H1 (cell line): ENCODE data around the gene ANGPTL2. TPM values are rescaled to one million over a fixed set of nuclear protein-coding genes. Genes with fewer than 3 reads are reported as not detected.

Source experiments
- CTCF ChIA-PET: fragments of 300-600 bp; sonication (Branson Sonifier 250); formaldehyde crosslinking; loops from one replicate; lab custom pipeline; 2021; ENCODE audit not compliant: partially characterized antibody; lab: Charles Lee
- POLR2A ChIA-PET: fragments of 300-600 bp; sonication (Branson Sonifier 250); formaldehyde crosslinking; loops from one replicate; lab custom pipeline; 2021; ENCODE audit warnings: inconsistent platforms; ENCODE audit not compliant: partially characterized antibody; lab: Charles Lee
- DNase-seq, 2 experiments: peaks; one replicate each; pipeline versions ENCODE4 v3.0.0 to v3.0.0-alpha.2; 2010 to 2022; ENCODE audit warnings: low spot score in 2 of 2, low read depth in 1 of 2, mixed read lengths in 1 of 2
- FAIRE-seq: peaks from 2 replicates; lab custom pipeline; 2011; peaks lifted over from hg19 to GRCh38; lab: Jason Lieb, UNC
- H2AFZ ChIP-seq: 2 replicates; pipeline ENCODE4 v1.8.1; 2012; ENCODE audit warnings: low read length, inconsistent platforms
- H2AK5ac ChIP-seq: 2 replicates; pipeline ENCODE4 v1.6.1; 2013; ENCODE audit warnings: low read depth, low read length
- H2BK120ac ChIP-seq: replicated peaks from 2 replicates; pipeline ENCODE3; 2013; ENCODE audit warnings: low read depth, low read length, inconsistent platforms
- H2BK12ac ChIP-seq: 2 replicates; pipeline ENCODE4 v1.6.1; 2013; ENCODE audit warnings: low read depth, low read length
- H2BK15ac ChIP-seq: 2 replicates; pipeline ENCODE4 v1.6.1; 2013; ENCODE audit warnings: low read length
- H2BK20ac ChIP-seq: 2 replicates; pipeline ENCODE4 v1.6.1; 2013; ENCODE audit warnings: low read length
- H2BK5ac ChIP-seq: 2 replicates; pipeline ENCODE4 v1.6.1; 2013; ENCODE audit warnings: low read depth, low read length
- H3K14ac ChIP-seq: 2 replicates; pipeline ENCODE4 v1.6.1; 2013; ENCODE audit warnings: inconsistent platforms; ENCODE audit not compliant: insufficient read length
- H3K18ac ChIP-seq: 2 replicates; pipeline ENCODE4 v1.6.1; 2013; ENCODE audit warnings: low read length; ENCODE audit errors: extremely low read depth
- H3K23ac ChIP-seq: 2 replicates; pipeline ENCODE4 v1.6.1; 2013; ENCODE audit warnings: inconsistent platforms; ENCODE audit not compliant: insufficient read length
- H3K23me2 ChIP-seq: 2 replicates; pipeline ENCODE4 v1.6.1; 2013; ENCODE audit warnings: low read depth, low read length
- H3K27ac ChIP-seq: 2 replicates; pipeline ENCODE4 v1.6.1; 2011; ENCODE audit warnings: low read depth, low read length, inconsistent platforms
- H3K27me3 ChIP-seq, 4 experiments: replicated peaks in 1 of 4; 1 replicate in 1 of 4; 2 replicates in 3 of 4; pipeline versions ENCODE4 v1.6.1 to v1.8.1; 2011 to 2013; ENCODE audit warnings: low read length in 3 of 4, mild to moderate bottlenecking in 3 of 4, inconsistent platforms in 2 of 4, mixed read lengths in 2 of 4, moderate library complexity in 1 of 4; ENCODE audit not compliant: control insufficient read depth in 3 of 4, insufficient read depth in 3 of 4; ENCODE audit errors: extremely low read depth in 1 of 4
- H3K36me3 ChIP-seq, 4 experiments: 2 replicates each; pipeline versions ENCODE4 v1.6.1 to v1.8.1; 2011 to 2013; ENCODE audit warnings: mild to moderate bottlenecking in 4 of 4, low read length in 3 of 4, moderate library complexity in 2 of 4, control low read depth in 1 of 4, inconsistent platforms in 1 of 4; ENCODE audit not compliant: insufficient read depth in 4 of 4, control insufficient read depth in 2 of 4
- H3K4ac ChIP-seq: replicated peaks from 2 replicates; pipeline ENCODE3; 2013; ENCODE audit warnings: low read length, low read depth, mixed read lengths, inconsistent platforms; ENCODE audit not compliant: insufficient read length
- H3K4me1 ChIP-seq, 4 experiments: replicated peaks in 1 of 4; 1 replicate in 1 of 4; 2 replicates in 3 of 4; pipeline versions ENCODE4 v1.6.1 to v1.8.1; 2011 to 2013; ENCODE audit warnings: low read length in 3 of 4, inconsistent platforms in 2 of 4, mixed read lengths in 1 of 4; ENCODE audit not compliant: insufficient read depth in 4 of 4, control insufficient read depth in 3 of 4
- H3K4me2 ChIP-seq, 2 experiments: 2 replicates each; pipeline versions ENCODE4 v1.6.1 to v1.8.1; 2011 to 2013; ENCODE audit warnings: low read depth in 2 of 2, low read length in 2 of 2, control low read depth in 1 of 2, inconsistent platforms in 1 of 2, mild to moderate bottlenecking in 1 of 2; ENCODE audit not compliant: insufficient read depth in 1 of 2
- H3K4me3 ChIP-seq, 4 experiments: fragments of 200-600, 300-600 bp in 1 of 4; sonication (generic), shearing (Covaris generic), sonication (Bioruptor Twin) in 1 of 4; 2 replicates each; pipeline versions ENCODE4 v1.5.1 to v1.8.1; 2011 to 2016; ENCODE audit warnings: low read length in 4 of 4, low read depth in 3 of 4, control low read depth in 2 of 4, inconsistent platforms in 2 of 4, mild to moderate bottlenecking in 2 of 4, mixed read lengths in 1 of 4, moderate library complexity in 1 of 4; ENCODE audit not compliant: insufficient read depth in 2 of 4; ENCODE audit errors: extremely low read depth in 1 of 4
- H3K56ac ChIP-seq: replicated peaks from 2 replicates; pipeline ENCODE3; 2013; ENCODE audit warnings: low read depth, mild to moderate bottlenecking, mixed read lengths, low read length, inconsistent platforms; ENCODE audit not compliant: insufficient read length
- H3K79me1 ChIP-seq: 2 replicates; pipeline ENCODE4 v1.6.1; 2013; ENCODE audit warnings: low read depth, low read length, control low read depth
- H3K79me2 ChIP-seq, 2 experiments: 2 replicates each; pipeline versions ENCODE4 v1.6.1 to v1.8.1; 2012 to 2013; ENCODE audit warnings: low read length in 2 of 2, mild to moderate bottlenecking in 2 of 2, inconsistent platforms in 1 of 2; ENCODE audit not compliant: insufficient read depth in 2 of 2, control insufficient read depth in 1 of 2
- H3K9ac ChIP-seq, 4 experiments: replicated peaks in 1 of 4; 1 replicate in 1 of 4; 2 replicates in 3 of 4; pipeline versions ENCODE4 v1.6.1 to v1.8.1; 2011 to 2013; ENCODE audit warnings: low read depth in 3 of 4, low read length in 3 of 4, control low read depth in 2 of 4, mild to moderate bottlenecking in 2 of 4, moderate library complexity in 2 of 4, inconsistent platforms in 1 of 4; ENCODE audit errors: extremely low read depth in 1 of 4
- H3K9me3 ChIP-seq, 2 experiments: 2 replicates each; pipeline versions ENCODE4 v1.6.1 to v1.8.1; 2012 to 2013; ENCODE audit warnings: mild to moderate bottlenecking in 2 of 2, moderate library complexity in 2 of 2, control low read depth in 1 of 2, inconsistent platforms in 1 of 2, low read depth in 1 of 2, low read length in 1 of 2, mixed read lengths in 1 of 2; ENCODE audit not compliant: insufficient read depth in 2 of 2
- H4K20me1 ChIP-seq, 2 experiments: replicated peaks in 1 of 2; 2 replicates each; pipeline versions ENCODE3 to v1.8.1; 2011 to 2013; ENCODE audit warnings: inconsistent platforms in 2 of 2, low read length in 2 of 2, mild to moderate bottlenecking in 1 of 2; ENCODE audit not compliant: insufficient read depth in 2 of 2, control insufficient read depth in 1 of 2
- H4K5ac ChIP-seq: 2 replicates; pipeline ENCODE4 v1.6.1; 2013; ENCODE audit warnings: low read length, low read depth, mixed read lengths, inconsistent platforms; ENCODE audit not compliant: insufficient read length
- H4K8ac ChIP-seq: 2 replicates; pipeline ENCODE4 v1.8.0; 2013; ENCODE audit warnings: mild to moderate bottlenecking, moderate library complexity, low read length, inconsistent platforms; ENCODE audit not compliant: insufficient read depth; ENCODE audit errors: extremely low read depth
- H4K91ac ChIP-seq: replicated peaks from 2 replicates; pipeline ENCODE3; 2013; ENCODE audit warnings: low read length, mixed read lengths, inconsistent platforms; ENCODE audit not compliant: insufficient read length
- BRCA1 ChIP-seq: IDR thresholded peaks from 2 replicates; pipeline ENCODE4 v1.6.1; 2012; ENCODE audit warnings: low read depth, low read length, improper control_type of control experiment
- CBX5 ChIP-seq: fragments of 300-800, 300-1000 bp; sonication (generic); IDR thresholded peaks from 2 replicates; pipeline ENCODE4 v1.7.1; 2016; ENCODE audit warnings: antibody characterized with exemption, low read length, low read depth
- CEBPB ChIP-seq: IDR thresholded peaks from 2 replicates; pipeline ENCODE4 v1.6.1; 2012; ENCODE audit warnings: low read depth, low read length
- CTCF ChIP-seq, 3 experiments: IDR thresholded peaks; 1 replicate in 2 of 3; 2 replicates in 1 of 3; pipeline versions ENCODE4 v1.5.1 to v1.6.1; 2011; ENCODE audit warnings: low read length in 3 of 3, mild to moderate bottlenecking in 3 of 3, inconsistent platforms in 2 of 3, low read depth in 1 of 3, moderate library complexity in 1 of 3; ENCODE audit not compliant: insufficient read depth in 1 of 3; ENCODE audit errors: control extremely low read depth in 1 of 3
- HDAC2 ChIP-seq, 2 experiments: fragments of 300-600 bp in 1 of 2; sonication (generic) in 1 of 2; IDR thresholded peaks; 2 replicates each; pipeline ENCODE4 v1.6.1; 2011 to 2012; ENCODE audit warnings: low read depth in 2 of 2, low read length in 2 of 2, mild to moderate bottlenecking in 2 of 2, moderate library complexity in 2 of 2, borderline replicate concordance in 1 of 2, inconsistent platforms in 1 of 2
- TAF7 ChIP-seq: optimal IDR thresholded peaks from 2 replicates; pipeline ENCODE3; 2011; ENCODE audit warnings: low read depth, mild to moderate bottlenecking, inconsistent platforms, low read length, moderate library complexity, borderline replicate concordance
- ZNF274 ChIP-seq: IDR thresholded peaks from 2 replicates; pipeline ENCODE4 v1.7.0; 2012; ENCODE audit warnings: low read length, borderline replicate concordance; ENCODE audit errors: extremely low read depth
- WGBS, 2 experiments: shearing (Covaris generic) in 1 of 2; methylation state at CpG; one replicate each; pipeline versions ENCODE4 v1.1.6 to v1.1.7; 2013 to 2015; ENCODE audit warnings: low lambda C conversion rate in 2 of 2, mixed read lengths in 2 of 2, inconsistent platforms in 1 of 2, low coverage in 1 of 2, missing lambda C conversion rate in 1 of 2; ENCODE audit not compliant: insufficient replicate concordance in 2 of 2, insufficient coverage in 1 of 2, insufficient read length in 1 of 2; ENCODE audit errors: extremely low coverage in 1 of 2, missing lambda C conversion rate in 1 of 2; 5-methylcytosine and 5-hydroxymethylcytosine counted together
- polyA plus RNA-seq, 7 experiments: library from polyadenylated mRNA; depleted of rRNA in 3 of 7; stranded (reverse) in 5 of 7; unstranded in 2 of 7; fragments of >200 nt in 5 of 7; fragments of 200-250 nt in 2 of 7; gene quantifications; 1 replicate in 5 of 7; 2 replicates in 1 of 7; 4 replicates in 1 of 7; pipeline versions ENCODE4 v1.2.1 to v1.2.3, GENCODE V29; 2011 to 2013; ENCODE audit warnings: missing spikeins in 2 of 7, mixed read lengths in 2 of 7
- total RNA-seq: library from RNA; stranded (reverse); fragmentation: NEBNext Ultra II Directional; extraction: Animal tissue kit (Norgen Biotek cat#: 25700); gene quantifications from 2 replicates; pipeline ENCODE4 v1.2.1, GENCODE V29; 2021
- TF ChIP-seq, protein P1 (sequence below): IDR thresholded peaks from 2 replicates; pipeline ENCODE4 v1.6.1; 2012; ENCODE audit warnings: inconsistent platforms
- TF ChIP-seq, protein P2 (sequence below): IDR thresholded peaks from 2 replicates; pipeline ENCODE4 v1.6.1; 2011; ENCODE audit warnings: low read depth, mild to moderate bottlenecking, low read length; ENCODE audit not compliant: insufficient read depth

ANGPTL2 gene
- total and polyA plus RNA-seq, 2 of the 8 experiments (the other 6 are each of a cell fraction or from before 2014, with no cell fraction given): 9.0 to 10.6 TPM

DNA sequence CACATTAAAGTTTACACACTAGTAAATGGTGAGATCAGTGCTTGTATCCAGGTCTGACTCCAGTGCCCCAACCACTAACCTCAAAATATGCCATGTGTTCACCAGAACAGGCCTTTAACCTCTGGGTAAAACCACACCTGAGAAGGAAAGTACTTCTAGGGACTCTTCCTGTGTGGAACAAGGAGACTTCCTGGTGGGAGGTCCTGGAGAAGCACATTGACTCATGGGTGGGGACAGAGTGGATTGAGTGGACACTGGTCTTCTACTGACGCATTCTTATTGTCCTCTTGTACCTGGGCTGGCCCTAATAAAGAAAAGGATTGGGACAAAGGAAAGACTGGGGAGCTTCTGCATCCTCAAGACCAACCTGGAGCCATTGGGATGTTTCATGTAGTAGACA lies 43.4 kb downstream of the ANGPTL2 start:
- no peak overlapping the region for H3K4ac ChIP-seq
- 0 out of 2 replicates have a peak, but pooled peaks cover 2% of the 10 kb centered on the region for H3K79me1 ChIP-seq
- H3K23me2 ChIP-seq: no peaks in the 10 kb centered on the region
- ChIA-PET CTCF (interaction anchor here (0.9 to 1.4 kb wide), 5 partner anchors 9 to 118 kb away, joined by 3 to 4 read pairs (median 3); no protein-coding TSS in a partner anchor), POLR2A (no interaction called here)
- no peaks in the 10 kb centered on the region; a peak in 1 of 7 replicates for H3K27me3 ChIP-seq
- no peak overlapping the region for H3K56ac ChIP-seq
- H4K8ac ChIP-seq: no peak overlapping the region
- H3K4me1 ChIP-seq: peaks cover 18 to 30% (median 23%) of the 10 kb centered on the region in 4 experiments
- no peak overlapping the region for H3K4me2 ChIP-seq
- H3K14ac ChIP-seq: no peak overlapping the region
- H4K20me1 ChIP-seq: no peaks in the 10 kb centered on the region
- H2BK12ac ChIP-seq: no peak overlapping the region
- H3K4me3 ChIP-seq: no peak overlapping the region
- WGBS, 2 experiments: 92% methylated on average over 1 of the region's 1 CpG; no CpG with 5 or more reads in 1 of the 2 experiments
- no peak overlapping the region for H3K9ac ChIP-seq
- H4K91ac ChIP-seq: no peak overlapping the region
- no peak overlapping the region for H3K27ac ChIP-seq
- H2BK15ac ChIP-seq: no peak overlapping the region
- no peaks in the 10 kb centered on the region for H3K79me2 ChIP-seq
- no peak for DNase-seq
- H3K9me3 ChIP-seq: no peaks in the 10 kb centered on the region
- no peak overlapping the region for H3K23ac ChIP-seq
- H3K36me3 ChIP-seq: 0 out of 8 replicates have a peak, but pooled peaks cover 0 to 2% (median 0%) of the 10 kb centered on the region in 4 experiments
- no peak overlapping the region for H3K18ac ChIP-seq
- H2AFZ ChIP-seq: no peak overlapping the region
- no peak overlapping the region for H2BK20ac ChIP-seq
- no peak overlapping the region for H4K5ac ChIP-seq
- H2BK120ac ChIP-seq: no peak overlapping the region
- no peak overlapping the region for H2AK5ac ChIP-seq
- H2BK5ac ChIP-seq: no peak overlapping the region
- no peak for FAIRE-seq
- no peak for TF ChIP-seq ZNF274
- TF ChIP-seq CBX5: no peak
- TF ChIP-seq, protein P1, sequence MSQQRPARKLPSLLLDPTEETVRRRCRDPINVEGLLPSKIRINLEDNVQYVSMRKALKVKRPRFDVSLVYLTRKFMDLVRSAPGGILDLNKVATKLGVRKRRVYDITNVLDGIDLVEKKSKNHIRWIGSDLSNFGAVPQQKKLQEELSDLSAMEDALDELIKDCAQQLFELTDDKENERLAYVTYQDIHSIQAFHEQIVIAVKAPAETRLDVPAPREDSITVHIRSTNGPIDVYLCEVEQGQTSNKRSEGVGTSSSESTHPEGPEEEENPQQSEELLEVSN: no peak
- no peak for TF ChIP-seq CTCF (IDR thresholded peaks at IDR 0.05; ENCODE audit: control extremely low read depth in 1 of 3, insufficient read depth in 1 of 3, low read depth in 1 of 3, low read length in 3 of 3)
- TF ChIP-seq TAF7: no peak
- TF ChIP-seq, protein P2, sequence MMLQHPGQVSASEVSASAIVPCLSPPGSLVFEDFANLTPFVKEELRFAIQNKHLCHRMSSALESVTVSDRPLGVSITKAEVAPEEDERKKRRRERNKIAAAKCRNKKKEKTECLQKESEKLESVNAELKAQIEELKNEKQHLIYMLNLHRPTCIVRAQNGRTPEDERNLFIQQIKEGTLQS: no peak
- TF ChIP-seq CEBPB: no peak
- no peak for TF ChIP-seq HDAC2 (IDR thresholded peaks at IDR 0.05; ENCODE audit: borderline replicate concordance in 1 of 2, low read depth in 2 of 2, low read length in 2 of 2)
- TF ChIP-seq BRCA1: no peak
